ENCODE results near the gene AUTS2. TPM values are rescaled to one million over a fixed set of nuclear protein-coding genes. Genes with fewer than 3 reads are reported as not detected.
"Not testable (repeated sequence)": the region's sequence is repeated elsewhere in the genome, so short reads cannot be mapped to it uniquely, and the experiment has no call there.

Gene AUTS2
- total and polyA plus RNA-seq, 5 donors = 7.0 to 15.4 (median 10.6) TPM

- H3K4me1 ChIP-seq (ENCODE audit: control insufficient read depth, insufficient read depth, low read length) = no peaks in the 10 kb centered on the region
- DNase-seq = no peak
- H3K9me3 ChIP-seq (ENCODE audit: control insufficient read depth, low read length) = no peaks in the 10 kb centered on the region
- WGBS = 81% methylated on average over 9 of the region's 9 CpGs
- intact Hi-C loops (cut with DNase I) = no loop called here
- H3K4me3 ChIP-seq (ENCODE audit: low read length) = no peak overlapping the region
- H3K27me3 ChIP-seq (ENCODE audit: control insufficient read depth, insufficient read depth) = no peaks in the 10 kb centered on the region
- ATAC-seq = no peak
- H3K27ac ChIP-seq (ENCODE audit: low read length) = no peak overlapping the region
Observed at GRCh38 chr7:70793821-70794220, 1195.5 kb downstream of the AUTS2 start.

GRCh38 chr7:70794962-70795361 is 1196.7 kb downstream of the AUTS2 start:
- Histone ChIP-seq H3K27me3 (ENCODE audit: control insufficient read depth, insufficient read depth) (no peaks in the 10 kb centered on the region), H3K9me3 (ENCODE audit: control insufficient read depth, low read length) (peaks cover 3% of the 10 kb centered on the region), H3K27ac (ENCODE audit: low read length) (no peak overlapping the region), H3K4me1 (ENCODE audit: control insufficient read depth, insufficient read depth, low read length) (no peaks in the 10 kb centered on the region), H3K4me3 (ENCODE audit: low read length) (no peak overlapping the region)
- DNase-seq (no peak), ATAC-seq (no peak)
- intact Hi-C loops (cut with DNase I) = no loop called here
- WGBS = 94% methylated on average over 8 of the region's 8 CpGs

GRCh38 chr7:70795948-70796347 is 1197.7 kb downstream of the AUTS2 start:
- Histone ChIP-seq H3K4me3 (ENCODE audit: low read length) (no peak overlapping the region), H3K27me3 (ENCODE audit: control insufficient read depth, insufficient read depth) (no peaks in the 10 kb centered on the region), H3K27ac (ENCODE audit: low read length) (no peak overlapping the region), H3K9me3 (ENCODE audit: control insufficient read depth, low read length) (peaks cover 3% of the 10 kb centered on the region), H3K4me1 (ENCODE audit: control insufficient read depth, insufficient read depth, low read length) (no peaks in the 10 kb centered on the region)
- intact Hi-C loops (cut with DNase I) = no loop called here
- 96% methylated on average over 5 of the region's 5 CpGs for WGBS
- DNase-seq = no peak
- ATAC-seq = no peak

- 41% methylated on average over 6 of the region's 6 CpGs for WGBS
- Histone ChIP-seq H3K27me3 (ENCODE audit: control insufficient read depth, insufficient read depth) (no peaks in the 10 kb centered on the region), H3K27ac (ENCODE audit: low read length) (no peak overlapping the region), H3K9me3 (ENCODE audit: control insufficient read depth, low read length) (peaks cover 3% of the 10 kb centered on the region), H3K4me1 (ENCODE audit: control insufficient read depth, insufficient read depth, low read length) (no peaks in the 10 kb centered on the region), H3K4me3 (ENCODE audit: low read length) (no peak overlapping the region)
- ATAC-seq (no peak), DNase-seq (no peak)
- intact Hi-C loops (cut with DNase I) = no loop called here
Observed at GRCh38 chr7:70797109-70797514, 1198.8 kb downstream of the AUTS2 start.

- H3K4me1 ChIP-seq (ENCODE audit: control insufficient read depth, insufficient read depth, low read length) = no peaks in the 10 kb centered on the region
- H3K4me3 ChIP-seq (ENCODE audit: low read length) = no peak overlapping the region
- DNase-seq = no peak
- no peaks in the 10 kb centered on the region for H3K27me3 ChIP-seq (ENCODE audit: control insufficient read depth, insufficient read depth)
- no peak overlapping the region for H3K27ac ChIP-seq (ENCODE audit: low read length)
- peaks cover 3% of the 10 kb centered on the region for H3K9me3 ChIP-seq (ENCODE audit: control insufficient read depth, low read length)
- ATAC-seq = no peak
- WGBS = 94% methylated on average over 4 of the region's 4 CpGs
- intact Hi-C loops (cut with DNase I) = no loop called here
Observed at GRCh38 chr7:70799841-70800405, 1201.6 kb downstream of the AUTS2 start.

GRCh38 chr7:70805360-70805759 is 1207.1 kb downstream of the AUTS2 start:
- no peaks in the 10 kb centered on the region for H3K27me3 ChIP-seq (ENCODE audit: control insufficient read depth, insufficient read depth)
- no peak overlapping the region for H3K27ac ChIP-seq (ENCODE audit: low read length)
- H3K9me3 ChIP-seq (ENCODE audit: control insufficient read depth, low read length) = no peaks in the 10 kb centered on the region
- intact Hi-C loops (cut with DNase I) = no loop called here
- H3K4me3 ChIP-seq (ENCODE audit: low read length) = no peak overlapping the region
- H3K4me1 ChIP-seq (ENCODE audit: control insufficient read depth, insufficient read depth, low read length) = no peaks in the 10 kb centered on the region
- DNase-seq (no peak), ATAC-seq (no peak)
- WGBS = 71% methylated on average over 7 of the region's 7 CpGs

- Histone ChIP-seq H3K4me3 (ENCODE audit: low read length) (no peak overlapping the region), H3K27ac (ENCODE audit: low read length) (no peak overlapping the region), H3K4me1 (ENCODE audit: control insufficient read depth, insufficient read depth, low read length) (no peaks in the 10 kb centered on the region), H3K9me3 (ENCODE audit: control insufficient read depth, low read length) (no peaks in the 10 kb centered on the region), H3K27me3 (ENCODE audit: control insufficient read depth, insufficient read depth) (no peaks in the 10 kb centered on the region)
- WGBS = 78% methylated on average over 11 of the region's 11 CpGs
- intact Hi-C loops (cut with DNase I) = no loop called here
- DNase-seq (no peak), ATAC-seq (no peak)
Observed at GRCh38 chr7:70807650-70808049, 1209.4 kb downstream of the AUTS2 start.

GRCh38 chr7:70808876-70809275 is 1210.6 kb downstream of the AUTS2 start:
- WGBS = 42% methylated on average over 6 of the region's 6 CpGs
- H3K9me3 ChIP-seq (ENCODE audit: control insufficient read depth, low read length) = no peaks in the 10 kb centered on the region

GRCh38 chr7:70810558-70811139 is 1212.4 kb downstream of the AUTS2 start:
- ATAC-seq = no peak
- DNase-seq = no peak
- intact Hi-C loops (cut with DNase I) = no loop called here
- H3K9me3 ChIP-seq (ENCODE audit: control insufficient read depth, low read length) = no peaks in the 10 kb centered on the region
- no peaks in the 10 kb centered on the region for H3K27me3 ChIP-seq (ENCODE audit: control insufficient read depth, insufficient read depth)
- no peak overlapping the region for H3K4me3 ChIP-seq (ENCODE audit: low read length)
- no peaks in the 10 kb centered on the region for H3K4me1 ChIP-seq (ENCODE audit: control insufficient read depth, insufficient read depth, low read length)
- no peak overlapping the region for H3K27ac ChIP-seq (ENCODE audit: low read length)
- 78% methylated on average over 3 of the region's 3 CpGs for WGBS

More at GRCh38 chr7:70808876-70809275, 1210.6 kb downstream of the AUTS2 start:
- no peak for DNase-seq
- no peaks in the 10 kb centered on the region for H3K4me1 ChIP-seq (ENCODE audit: control insufficient read depth, insufficient read depth, low read length)
- no peak overlapping the region for H3K4me3 ChIP-seq (ENCODE audit: low read length)
- no peaks in the 10 kb centered on the region for H3K27me3 ChIP-seq (ENCODE audit: control insufficient read depth, insufficient read depth)
- no peak for ATAC-seq
- H3K27ac ChIP-seq (ENCODE audit: low read length) = no peak overlapping the region
- intact Hi-C loops (cut with DNase I) = no loop called here

- no peak for ATAC-seq
- no peak for DNase-seq
- no peak overlapping the region for H3K27ac ChIP-seq (ENCODE audit: low read length)
- H3K4me1 ChIP-seq (ENCODE audit: control insufficient read depth, insufficient read depth, low read length) = no peaks in the 10 kb centered on the region
- 45% methylated on average over 3 of the region's 3 CpGs for WGBS
- H3K27me3 ChIP-seq (ENCODE audit: control insufficient read depth, insufficient read depth) = no peaks in the 10 kb centered on the region
- no peak overlapping the region for H3K4me3 ChIP-seq (ENCODE audit: low read length)
- peaks cover under 1% of the 10 kb centered on the region for H3K9me3 ChIP-seq (ENCODE audit: control insufficient read depth, low read length)
- intact Hi-C loops (cut with DNase I) = no loop called here
Observed at GRCh38 chr7:70812511-70812910, 1214.2 kb downstream of the AUTS2 start.

- intact Hi-C loops (cut with DNase I); H3K9me3 ChIP-seq (ENCODE audit: control insufficient read depth, low read length); H3K4me1 ChIP-seq (ENCODE audit: control insufficient read depth, insufficient read depth, low read length); ATAC-seq; H3K27ac ChIP-seq (ENCODE audit: low read length); H3K4me3 ChIP-seq (ENCODE audit: low read length); H3K27me3 ChIP-seq (ENCODE audit: control insufficient read depth, insufficient read depth); DNase-seq: not testable (repeated sequence)
- 84% methylated on average over 6 of the region's 6 CpGs for WGBS
Observed at GRCh38 chr7:70822490-70822889, 1224.2 kb downstream of the AUTS2 start.

All from right cardiac atrium (tissue), 5 donors.